IPS-NIHi11 (cell line): Measurements from ENCODE around the gene THRSP.

Source experiments
- DNase-seq: peaks from one replicate; pipeline ENCODE4 v3.0.0; 2012; ENCODE audit warnings: mixed read lengths, low spot score

The THRSP gene

DNA sequence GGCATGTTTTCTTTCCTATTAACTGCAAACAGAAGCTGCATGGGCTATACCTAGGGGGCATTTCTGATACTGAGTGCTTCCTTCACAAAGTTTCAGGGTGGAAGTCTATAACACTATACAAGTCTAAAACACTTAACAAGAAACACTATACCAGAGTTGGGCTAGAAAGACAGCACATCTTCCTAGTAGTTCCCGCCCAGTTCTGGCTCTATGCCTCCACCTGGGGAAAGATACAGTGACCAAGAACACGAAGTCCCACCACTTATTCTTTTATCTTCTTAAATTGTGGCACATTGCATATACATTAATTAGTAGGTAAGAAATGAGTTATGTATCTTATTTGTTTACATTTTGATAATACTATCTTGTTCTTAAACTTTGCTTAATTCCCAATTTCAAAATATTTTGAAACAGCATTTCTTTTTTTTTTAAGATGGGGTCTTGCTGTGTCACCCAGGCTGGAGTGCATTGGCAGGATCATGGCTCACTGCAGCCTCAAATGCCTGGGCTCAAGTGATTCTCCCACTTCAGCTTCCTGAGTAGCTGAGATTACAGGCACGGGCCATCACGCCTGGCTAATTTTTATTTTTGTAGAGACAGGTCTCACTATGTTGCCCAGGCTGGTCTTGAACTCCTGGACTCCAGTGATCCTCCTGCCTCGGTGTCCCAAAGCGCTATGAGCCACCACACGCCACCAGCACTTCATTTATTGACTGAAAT lies 34.2 kb downstream of the THRSP start:
- no peak for DNase-seq

DNA sequence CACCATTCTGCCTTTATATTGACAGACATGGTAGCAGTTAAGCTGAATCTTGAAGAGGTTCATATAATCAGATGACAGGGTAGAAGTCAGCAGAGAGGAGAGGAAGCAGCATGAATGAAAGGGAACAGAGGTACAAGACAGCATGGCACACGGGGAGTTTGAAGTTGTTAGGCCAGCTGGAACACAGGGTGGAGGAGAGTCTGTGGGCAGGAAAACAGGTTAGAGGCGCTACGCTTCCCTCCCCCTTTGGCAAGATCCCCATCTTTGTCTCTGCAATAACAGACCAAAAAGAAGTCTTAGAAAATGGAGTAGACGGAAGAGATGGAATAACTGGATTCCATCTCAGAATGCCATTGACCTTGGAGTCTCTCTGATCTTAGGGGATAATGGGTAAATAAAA lies 36.0 kb downstream of the THRSP start:
- DNase-seq = no peak

DNA sequence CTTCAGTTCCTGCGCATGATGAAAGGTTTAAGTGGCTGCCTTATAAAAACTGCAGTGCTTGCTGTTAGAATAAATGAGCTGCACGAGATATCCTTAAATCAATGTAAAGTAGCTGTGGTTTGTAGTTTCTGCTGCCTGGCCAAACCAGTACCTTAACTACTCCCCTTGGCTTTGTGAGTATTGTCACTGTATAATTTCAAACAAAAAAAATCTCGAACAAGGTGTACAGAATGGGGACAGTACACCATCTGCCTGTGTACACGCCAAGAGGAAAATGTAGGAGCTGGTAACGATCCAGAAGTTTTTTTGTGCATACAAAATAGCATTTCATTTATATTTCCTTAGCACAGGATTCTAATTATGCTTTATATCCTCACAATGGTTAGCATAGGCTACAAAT lies 36.6 kb downstream of the THRSP start:
- no peak for DNase-seq

DNA sequence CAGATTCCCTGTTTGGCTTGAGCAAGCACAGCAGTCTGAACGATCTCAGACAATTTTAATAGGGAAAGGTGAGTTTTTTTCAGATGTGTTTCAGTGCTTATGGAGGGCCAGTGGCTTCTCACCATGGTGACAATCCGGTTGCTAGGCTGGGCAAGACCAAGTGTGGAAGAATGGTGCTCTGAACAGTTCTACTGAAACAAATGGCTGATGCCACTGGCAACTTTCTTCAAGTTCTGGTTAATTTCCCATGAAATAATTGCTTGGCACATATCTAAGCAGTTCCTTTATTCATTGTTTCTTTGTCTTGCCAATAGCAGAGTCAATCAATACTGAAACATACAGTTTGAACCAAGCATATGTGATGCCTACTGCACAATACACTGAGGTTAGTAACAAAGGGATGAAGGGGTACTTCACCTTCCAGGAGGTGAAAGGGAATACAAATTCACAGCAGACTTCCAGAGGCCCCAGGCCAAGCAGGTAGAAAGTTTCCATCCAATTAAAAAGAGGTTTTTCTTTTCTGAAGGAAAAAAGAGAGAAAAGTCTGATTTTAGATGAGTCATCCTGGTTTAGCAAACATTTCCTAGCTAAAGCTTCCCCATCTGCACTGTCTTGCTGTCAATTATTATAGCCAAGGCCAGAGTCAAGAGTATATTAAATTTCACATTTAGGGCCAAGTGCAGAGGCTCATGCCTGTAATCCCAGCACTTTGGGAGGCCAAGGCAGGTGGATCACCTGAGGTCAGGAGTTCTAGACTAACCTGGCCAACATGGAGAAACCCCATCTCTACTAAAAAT lies 37.2 kb downstream of the THRSP start:
- no peak for DNase-seq

DNA sequence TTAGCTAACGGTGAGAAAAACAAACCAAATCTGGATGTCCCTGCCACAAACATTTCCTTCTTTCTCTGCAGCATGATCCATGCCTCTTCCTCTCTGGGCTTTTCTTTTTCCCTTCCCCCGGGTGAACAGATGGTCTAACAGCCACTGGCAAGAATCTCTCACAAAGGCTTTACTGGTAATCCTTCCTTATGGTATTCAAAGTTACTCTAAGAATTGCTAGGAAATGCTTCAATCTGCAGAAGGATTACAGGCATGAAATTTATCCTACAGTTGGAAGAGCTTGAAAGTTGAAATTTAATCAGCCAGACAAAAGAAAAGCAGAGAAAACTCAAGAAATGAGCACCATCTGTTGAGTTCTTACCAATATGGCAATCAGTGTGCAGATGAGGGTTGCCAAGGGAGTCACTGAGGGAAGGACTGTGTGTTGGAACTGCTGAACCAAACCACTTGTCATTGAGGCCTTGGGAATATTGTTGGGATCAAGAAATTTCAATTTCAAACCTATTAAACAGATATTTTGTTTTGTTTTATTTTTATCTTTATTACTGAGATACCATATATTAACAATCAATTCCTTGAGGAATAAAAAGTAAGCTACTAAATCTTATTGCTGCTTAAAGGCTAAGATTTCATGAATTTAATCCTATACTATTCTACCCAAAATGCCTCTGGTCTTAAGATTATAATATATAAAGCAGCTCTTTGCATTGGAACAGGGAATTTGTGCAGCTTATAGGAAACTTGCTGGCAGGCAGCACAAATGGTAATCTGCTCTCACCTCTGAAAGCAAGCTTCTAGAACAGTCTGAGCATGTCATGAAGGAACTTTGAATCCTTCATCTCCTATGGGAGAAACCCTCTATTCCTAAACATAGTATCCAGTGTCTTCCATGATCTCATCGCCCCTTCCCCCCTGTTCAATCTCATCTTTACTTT lies 45.7 kb downstream of the THRSP start:
- no peak for DNase-seq

DNA sequence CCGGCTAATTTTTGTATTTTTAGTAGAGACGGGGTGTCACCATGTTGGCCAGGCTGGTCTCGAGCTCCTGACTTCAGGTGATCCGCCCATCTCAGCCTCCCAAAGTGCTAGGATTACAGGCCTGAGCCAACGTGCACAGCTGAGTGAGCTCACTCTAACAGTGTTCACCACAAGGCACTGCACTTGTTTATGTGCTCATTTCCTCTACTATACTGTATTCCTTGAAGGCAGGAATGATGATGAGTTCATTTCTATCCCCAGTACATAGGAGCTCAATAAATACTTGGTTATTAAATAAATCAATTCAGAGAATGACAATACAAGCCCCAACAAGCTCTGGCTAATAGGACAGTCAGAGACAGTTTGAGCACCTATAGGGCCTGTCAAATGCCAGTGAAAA lies 46.7 kb downstream of the THRSP start:
- no peak for DNase-seq

DNA sequence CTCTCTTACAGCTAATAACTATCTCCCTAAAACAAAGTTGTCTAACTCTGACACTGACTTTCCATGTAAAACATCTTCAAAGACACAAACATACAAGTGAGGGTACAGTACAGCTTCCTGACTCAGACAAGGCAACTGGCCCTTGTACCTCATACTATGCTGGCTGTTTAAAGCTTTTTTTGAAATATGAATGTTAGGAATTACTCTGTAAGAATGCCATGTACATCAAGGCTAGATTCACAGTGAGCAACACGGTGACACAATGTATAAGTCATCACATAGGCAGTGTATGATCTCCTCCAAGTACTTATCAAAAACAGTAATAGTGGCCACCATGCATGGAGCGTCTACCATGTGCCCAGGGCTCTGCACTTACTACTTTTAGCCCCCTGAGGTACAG lies 47.2 kb downstream of the THRSP start:
- no peak for DNase-seq

DNA sequence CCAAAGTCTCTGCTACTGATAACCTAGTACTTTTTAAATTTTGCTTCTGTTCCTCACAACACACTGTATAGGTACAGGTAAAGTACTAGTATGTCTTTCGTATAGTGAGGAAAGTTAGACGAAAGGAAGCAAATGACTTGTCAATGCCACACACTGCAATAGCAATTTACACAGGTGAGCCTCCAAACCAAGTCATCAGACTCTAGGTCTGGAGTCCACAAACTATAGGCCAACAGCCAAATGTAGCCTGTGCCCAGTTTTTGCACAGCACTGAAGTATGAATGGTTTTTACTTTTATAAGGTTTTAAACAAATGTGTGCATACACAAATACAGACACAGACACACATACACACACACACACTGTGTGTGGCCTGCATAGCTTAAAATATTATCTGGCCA lies 47.6 kb downstream of the THRSP start:
- no peak for DNase-seq

DNA sequence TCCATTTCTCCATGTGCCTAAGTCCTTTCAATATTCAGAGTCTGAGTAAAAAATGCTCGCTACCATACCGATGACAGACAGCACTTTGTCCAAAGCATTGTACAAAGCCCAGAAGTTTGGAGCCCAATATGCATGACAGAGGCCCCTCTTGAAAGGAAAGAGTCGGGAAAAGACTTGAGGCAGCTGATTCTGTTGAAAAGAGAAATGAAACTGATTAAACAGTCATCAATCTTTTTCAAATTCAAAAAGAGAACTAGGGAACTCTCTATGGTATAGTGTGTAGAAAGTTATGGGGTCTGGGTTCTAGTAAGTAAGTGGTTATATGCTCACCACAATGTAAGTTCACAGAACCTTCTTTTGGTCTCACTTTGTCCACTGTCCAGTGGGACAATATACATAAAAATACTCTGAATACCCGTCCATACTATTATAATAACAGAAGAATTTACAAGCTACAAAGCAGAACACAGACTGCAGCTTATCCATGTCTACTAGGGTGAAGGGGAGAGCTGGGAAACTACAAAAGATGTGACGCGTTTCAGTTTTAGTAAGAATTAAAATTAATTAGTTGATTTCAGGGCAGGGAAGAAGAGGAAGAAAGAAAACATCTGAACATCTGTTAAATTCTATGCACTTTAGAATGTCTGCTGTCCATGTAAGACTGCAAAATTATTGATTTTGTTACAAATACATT lies 49.1 kb downstream of the THRSP start:
- DNase-seq = no peak
